OCI-LY1 (cell line): ENCODE results near the gene ADAMTS8.

Source experiments
- H2AFZ ChIP-seq: fragments of 200-600 bp; sonication (generic), shearing (Covaris generic); 2 replicates; pipeline ENCODE4 v1.6.0; 2014; ENCODE audit warnings: antibody characterized with exemption, mild to moderate bottlenecking, low read length
- H3F3A ChIP-seq: fragments of 200-600 bp; sonication (generic), shearing (Covaris generic); 2 replicates; pipeline ENCODE4 v1.6.0; 2014; ENCODE audit warnings: mild to moderate bottlenecking, antibody characterized with exemption, low read length, moderate library complexity; ENCODE audit not compliant: insufficient read depth
- H3K27ac ChIP-seq: fragments of 200-600 bp; sonication (generic); 2 replicates; pipeline ENCODE4 v1.5.1; 2014; ENCODE audit warnings: low read length, mixed run types, mild to moderate bottlenecking, low read depth; ENCODE audit not compliant: poor library complexity, severe bottlenecking
- H3K27me3 ChIP-seq: fragments of 200-600 bp; sonication (generic); 2 replicates; pipeline ENCODE4 v1.6.0; 2014; ENCODE audit warnings: antibody characterized with exemption, mild to moderate bottlenecking, low read length, moderate library complexity; ENCODE audit not compliant: insufficient read depth
- H3K36me3 ChIP-seq: fragments of 200-600 bp; sonication (generic); 2 replicates; pipeline ENCODE4 v1.6.1; 2014; ENCODE audit warnings: mild to moderate bottlenecking, antibody characterized with exemption, low read length, moderate library complexity, mixed read lengths; ENCODE audit not compliant: insufficient read depth
- H3K4me1 ChIP-seq: fragments of 200-600 bp; sonication (generic); 2 replicates; pipeline ENCODE4 v1.5.1; 2014; ENCODE audit warnings: mild to moderate bottlenecking, low read length, moderate library complexity; ENCODE audit not compliant: insufficient read depth, severe bottlenecking
- H3K4me2 ChIP-seq: fragments of 200-600 bp; sonication (generic), shearing (Covaris generic); 2 replicates; pipeline ENCODE4 v1.6.1; 2014; ENCODE audit warnings: low read length
- H3K4me3 ChIP-seq: fragments of 200-600 bp; sonication (generic); 2 replicates; pipeline ENCODE4 v1.5.1; 2014; ENCODE audit warnings: low read length, low read depth, mild to moderate bottlenecking, mixed read lengths; ENCODE audit not compliant: poor library complexity, severe bottlenecking
- H3K79me2 ChIP-seq: fragments of 200-600 bp; shearing (Covaris generic); 2 replicates; pipeline ENCODE4 v1.6.1; 2016; ENCODE audit warnings: mixed run types, low read length, mixed read lengths; ENCODE audit not compliant: insufficient read depth
- H3K9ac ChIP-seq: fragments of 200-600 bp; sonication (generic), shearing (Covaris generic); 2 replicates; pipeline ENCODE4 v1.6.1; 2014; ENCODE audit warnings: mild to moderate bottlenecking, low read length, mixed read lengths
- H3K9me2 ChIP-seq: fragments of 200-600 bp; sonication (generic), shearing (Covaris generic); 2 replicates; pipeline ENCODE4 v1.6.1; 2014; ENCODE audit warnings: low read depth, mild to moderate bottlenecking, low read length, mixed read lengths
- H3K9me3 ChIP-seq: fragments of 200-600 bp; shearing (Covaris generic); 2 replicates; pipeline ENCODE4 v1.6.1; 2014; ENCODE audit warnings: low read length, mixed read lengths
- H4K20me1 ChIP-seq: fragments of 200-600 bp; sonication (generic), shearing (Covaris generic); 2 replicates; pipeline ENCODE4 v1.6.0; 2016; ENCODE audit warnings: mild to moderate bottlenecking, low read length; ENCODE audit not compliant: insufficient read depth
- CTCF ChIP-seq: fragments of 200-600 bp; sonication (generic), shearing (Covaris generic); IDR thresholded peaks from 2 replicates; pipeline ENCODE4 v1.5.1; 2017; ENCODE audit warnings: mild to moderate bottlenecking, antibody characterized with exemption, low read length, moderate library complexity, mixed read lengths
- EZH2 ChIP-seq: fragments of 200-600 bp; sonication (generic), shearing (Covaris generic); IDR thresholded peaks from 2 replicates; pipeline ENCODE4 v1.8.0; 2017; ENCODE audit warnings: borderline replicate concordance, mixed run types, mild to moderate bottlenecking, antibody characterized with exemption, low read length, moderate library complexity, mixed read lengths

The ADAMTS8 gene

GRCh38 chr11:130433357-130433756 lies 4.9 kb upstream of the ADAMTS8 start:
- no peaks in the 10 kb centered on the region for H3K27me3 ChIP-seq
- no peak overlapping the region for H3K4me2 ChIP-seq
- no peak overlapping the region for H3K4me3 ChIP-seq
- no peaks in the 10 kb centered on the region for H3K9me3 ChIP-seq
- no peaks in the 10 kb centered on the region for H3K79me2 ChIP-seq
- H4K20me1 ChIP-seq = no peaks in the 10 kb centered on the region
- no peaks in the 10 kb centered on the region for H3K36me3 ChIP-seq
- TF ChIP-seq CTCF = no peak
- TF ChIP-seq EZH2 = no peak
- H3K9ac ChIP-seq = no peak overlapping the region
- H3K9me2 ChIP-seq = no peaks in the 10 kb centered on the region
- no peak overlapping the region for H2AFZ ChIP-seq
- H3K4me1 ChIP-seq = no peaks in the 10 kb centered on the region
- no peaks in the 10 kb centered on the region for H3F3A ChIP-seq
- no peak overlapping the region for H3K27ac ChIP-seq

- Histone ChIP-seq H3K36me3 (no peaks in the 10 kb centered on the region), H3K4me3 (no peak overlapping the region), H3K9me2 (no peaks in the 10 kb centered on the region), H3K27me3 (no peaks in the 10 kb centered on the region), H3F3A (no peaks in the 10 kb centered on the region), H3K79me2 (no peaks in the 10 kb centered on the region), H4K20me1 (no peaks in the 10 kb centered on the region), H2AFZ (no peak overlapping the region), H3K9ac (no peak overlapping the region), H3K27ac (no peak overlapping the region), H3K9me3 (no peaks in the 10 kb centered on the region), H3K4me1 (no peaks in the 10 kb centered on the region), H3K4me2 (no peak overlapping the region)
- TF ChIP-seq CTCF (no peak), EZH2 (no peak)
Measured at GRCh38 chr11:130431801-130432200, 3.4 kb upstream of the ADAMTS8 start.

GRCh38 chr11:130431331-130431773 lies 2.9 kb upstream of the ADAMTS8 start:
- Histone ChIP-seq H3K36me3 (no peaks in the 10 kb centered on the region), H2AFZ (no peak overlapping the region), H3K4me1 (no peaks in the 10 kb centered on the region), H4K20me1 (no peaks in the 10 kb centered on the region), H3K4me2 (no peak overlapping the region), H3K9me3 (no peaks in the 10 kb centered on the region), H3K9ac (no peak overlapping the region), H3K27ac (no peak overlapping the region), H3K79me2 (no peaks in the 10 kb centered on the region), H3K27me3 (no peaks in the 10 kb centered on the region), H3K9me2 (no peaks in the 10 kb centered on the region), H3K4me3 (no peak overlapping the region), H3F3A (no peaks in the 10 kb centered on the region)
- TF ChIP-seq EZH2 = no peak
- TF ChIP-seq CTCF = peak; percentile 55
